ENCODE data around the gene FGD4. TPM values are rescaled to one million over a fixed set of nuclear protein-coding genes. Genes with fewer than 3 reads are reported as not detected.
A peak's percentile ranks its signal among the peaks of the same experiment; 100 is the strongest.

Gene FGD4
- total and polyA plus RNA-seq, 2 of the 4 experiments (the other 2 are of a cell fraction), result 2.1 to 8.8 TPM

DNA sequence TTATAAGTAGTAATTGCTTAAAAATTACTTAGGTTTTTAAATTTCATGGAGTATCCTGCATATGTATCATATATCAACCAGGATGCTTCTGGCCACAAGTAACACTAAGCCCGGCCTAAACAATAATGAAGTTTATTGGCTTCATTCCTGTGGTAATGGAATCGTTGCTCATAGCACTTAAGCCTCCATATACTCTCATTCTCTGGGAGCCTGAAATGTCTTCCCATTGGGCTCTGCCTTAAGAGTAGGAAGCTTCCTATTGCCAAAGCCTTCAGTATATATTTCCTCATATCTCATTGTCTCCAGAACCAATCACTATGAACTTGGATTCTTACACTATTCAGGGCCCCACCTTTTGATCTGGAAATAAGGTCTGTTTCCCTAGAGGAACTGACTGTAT, 195.9 kb downstream of the FGD4 start:
- H2AFZ ChIP-seq (replicated peaks; ENCODE audit: low read length, poor library complexity), result no peak overlapping the region
- H2BK20ac ChIP-seq (ENCODE audit: low read depth, low read length), result no peak overlapping the region
- no CpG with 5 or more reads among the region's 2 CpGs for WGBS, 2 experiments (ENCODE audit: extremely low coverage in 2 of 2, insufficient read length in 1 of 2)
- no peak overlapping the region for H4K8ac ChIP-seq (ENCODE audit: low read depth in 2 of 2, low read length in 2 of 2)
- H3K27me3 ChIP-seq (ENCODE audit: control insufficient read depth, insufficient read depth, low read length), result no peaks in the 10 kb centered on the region
- no peak overlapping the region for H2AK5ac ChIP-seq (ENCODE audit: low read depth, low read length)
- peak; percentile 54 for TF ChIP-seq CEBPB (IDR thresholded peaks at IDR 0.05; ENCODE audit: low read depth, low read length)
- TF ChIP-seq SMC3 (IDR thresholded peaks at IDR 0.05; ENCODE audit: low read depth, low read length), result no peak
- H3K14ac ChIP-seq (replicated peaks; ENCODE audit: low read depth, low read length), result no peak overlapping the region
- H3K23ac ChIP-seq (ENCODE audit: low read depth, low read length), result no peak overlapping the region
- H3K79me1 ChIP-seq (ENCODE audit: low read depth in 1 of 2, low read length in 2 of 2), result peaks cover 0 to 15% of the 10 kb centered on the region in 2 experiments; a peak in 3 of 4 replicates
- peaks cover 6% of the 10 kb centered on the region; the same call in 1 of the 2 replicates for H3K9me1 ChIP-seq (ENCODE audit: insufficient read depth, low read length)
- no peak overlapping the region for H2BK5ac ChIP-seq (ENCODE audit: low read depth, low read length, poor library complexity, severe bottlenecking)
- intact Hi-C loops (cut with micrococcal nuclease) (no loop called here), in situ Hi-C loops (cut with MboI; ENCODE audit: low sequenced_read_pairs) (no loop called here), dilution Hi-C loops (cut with HindIII; ENCODE audit: low sequenced_read_pairs, unreplicated experiment) (no loop called here)
- H2BK15ac ChIP-seq (ENCODE audit: low read depth, low read length), result no peak overlapping the region
- no peak overlapping the region for H3K27ac ChIP-seq (ENCODE audit: insufficient read depth, low read length)
- H3K4me1 ChIP-seq (ENCODE audit: control insufficient read depth, insufficient read depth, low read length), result peaks cover 1% of the 10 kb centered on the region; the same call in 1 of the 2 replicates
- H4K91ac ChIP-seq (ENCODE audit: insufficient read depth, low read depth, low read length), result no peak overlapping the region
- H3K4ac ChIP-seq (ENCODE audit: low read depth, low read length), result no peak overlapping the region
- POLR2A ChIA-PET (ENCODE audit: unreplicated experiment), result no interaction called here
- no peaks in the 10 kb centered on the region for H4K20me1 ChIP-seq (ENCODE audit: insufficient read depth, low read length)
- CTCF ChIA-PET, result no interaction called here
- no peaks in the 10 kb centered on the region for H3K9me3 ChIP-seq (ENCODE audit: control insufficient read depth, insufficient read depth, low read length)
- peak; percentile 99 for ATAC-seq (ENCODE audit: low read depth)
- BruUV-seq (replicated peaks), result no TSS peak
- no peak overlapping the region for H4K5ac ChIP-seq (ENCODE audit: low read depth, low read length)
- DNase-seq, result peak; percentile 82
- H3K4me2 ChIP-seq (ENCODE audit: low read depth, low read length), result no peak overlapping the region
- H3K9ac ChIP-seq (ENCODE audit: low read depth, low read length), result no peak overlapping the region
- no peak overlapping the region for H3K18ac ChIP-seq (ENCODE audit: low read depth, low read length)
- H2BK120ac ChIP-seq (ENCODE audit: low read depth, low read length), result no peak overlapping the region
- no peak overlapping the region for H2AK9ac ChIP-seq (replicated peaks; ENCODE audit: low read depth, low read length, poor library complexity)
- H3K4me3 ChIP-seq (ENCODE audit: insufficient read depth, low read depth, low read length), result no peak overlapping the region
- H3K36me3 ChIP-seq (ENCODE audit: control insufficient read depth, insufficient read depth, low read length), result peaks cover 5% of the 10 kb centered on the region; the same call in 1 of the 2 replicates
- H3K56ac ChIP-seq (ENCODE audit: extremely low read depth, insufficient read depth, low read length), result no peak overlapping the region

All from IMR-90 (cell line).